OCI-LY3 (cell line): ENCODE results near the gene RFX3.
A peak's percentile ranks its signal among the peaks of the same experiment; 100 is the strongest.

Experiments
- H2AFZ ChIP-seq: fragments of 200-600, 300-600 bp; shearing (Covaris generic); 2 replicates; pipeline ENCODE4 v1.6.0; 2014; ENCODE audit warnings: antibody characterized with exemption, low read depth, low read length
- H3K27ac ChIP-seq: fragments of 200-600, 300-600 bp; sonication (generic); 2 replicates; pipeline ENCODE4 v1.5.1; 2014; ENCODE audit warnings: mild to moderate bottlenecking, low read length, moderate library complexity, mixed read lengths
- H3K27me3 ChIP-seq: fragments of 200-600, 300-600 bp; sonication (generic); 2 replicates; pipeline ENCODE4 v1.6.1; 2014; ENCODE audit warnings: low read depth, low read length, mixed read lengths
- H3K36me3 ChIP-seq: fragments of 200-600, 300-600 bp; sonication (generic); replicated peaks from 2 replicates; pipeline ENCODE3; 2014; ENCODE audit warnings: low read depth, low read length, mixed read lengths
- H3K4me1 ChIP-seq: fragments of 300-600, 200-600 bp; sonication (generic); 2 replicates; pipeline ENCODE4 v1.6.1; 2014; ENCODE audit warnings: low read length, mixed read lengths
- H3K4me2 ChIP-seq: fragments of 200-600, 300-600 bp; sonication (generic); 2 replicates; pipeline ENCODE4 v1.6.1; 2014; ENCODE audit warnings: low read length, mixed read lengths
- H3K4me3 ChIP-seq: fragments of 300-600, 200-600 bp; sonication (generic); 2 replicates; pipeline ENCODE4 v1.5.1; 2014; ENCODE audit warnings: antibody characterized with exemption, mild to moderate bottlenecking, low read length, moderate library complexity
- H3K79me2 ChIP-seq: fragments of 300-600, 200-600 bp; shearing (Covaris generic); 2 replicates; pipeline ENCODE4 v1.6.1; 2014; ENCODE audit warnings: mild to moderate bottlenecking, low read length, mixed read lengths
- H3K9ac ChIP-seq: fragments of 300-600, 200-600 bp; shearing (Covaris generic); 2 replicates; pipeline ENCODE4 v1.6.0; 2014; ENCODE audit warnings: mild to moderate bottlenecking, low read length, moderate library complexity
- H3K9me3 ChIP-seq: fragments of 200-600, 300-600 bp; shearing (Covaris generic); 2 replicates; pipeline ENCODE4 v1.6.1; 2014; ENCODE audit warnings: low read length, mixed read lengths; ENCODE audit not compliant: insufficient read depth
- H4K20me1 ChIP-seq: fragments of 200-600, 300-600 bp; sonication (generic); 2 replicates; pipeline ENCODE4 v1.6.1; 2016; ENCODE audit warnings: low read length, mixed read lengths; ENCODE audit not compliant: insufficient read depth
- EZH2phosphoT487 ChIP-seq: fragments of 200-600 bp; shearing (Covaris generic); IDR thresholded peaks from 2 replicates; pipeline ENCODE4 v1.6.1; 2018; ENCODE audit warnings: antibody characterized with exemption, mixed run types, low read depth
- TF ChIP-seq, protein P1 (sequence below): fragments of 200-600, 300-600 bp; sonication (generic); IDR thresholded peaks from 2 replicates; pipeline ENCODE4 v1.5.1; 2014; ENCODE audit warnings: antibody characterized with exemption, low read length, low read depth

The RFX3 gene

DNA sequence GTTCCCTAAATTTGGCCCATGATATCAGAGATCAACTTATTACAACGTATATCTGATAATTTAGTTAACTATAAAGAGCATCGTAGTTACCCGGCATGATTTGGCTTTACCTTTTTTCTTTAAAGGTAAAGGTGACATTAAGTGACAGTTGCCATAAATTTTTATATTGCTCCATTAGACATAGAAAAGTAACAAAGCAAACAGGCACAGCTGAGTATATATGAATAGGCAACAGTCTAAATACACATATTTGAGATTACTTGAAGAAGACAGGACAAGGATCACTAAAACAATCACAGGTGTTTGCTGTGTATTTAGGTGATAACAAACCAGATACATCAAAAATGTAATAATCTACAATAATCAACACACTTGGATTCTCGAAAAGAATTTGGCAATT, 34.8 kb downstream of the RFX3 start:
- H3K36me3 ChIP-seq = no peaks in the 10 kb centered on the region
- H3K27ac ChIP-seq = no peak overlapping the region
- TF ChIP-seq, protein P1, sequence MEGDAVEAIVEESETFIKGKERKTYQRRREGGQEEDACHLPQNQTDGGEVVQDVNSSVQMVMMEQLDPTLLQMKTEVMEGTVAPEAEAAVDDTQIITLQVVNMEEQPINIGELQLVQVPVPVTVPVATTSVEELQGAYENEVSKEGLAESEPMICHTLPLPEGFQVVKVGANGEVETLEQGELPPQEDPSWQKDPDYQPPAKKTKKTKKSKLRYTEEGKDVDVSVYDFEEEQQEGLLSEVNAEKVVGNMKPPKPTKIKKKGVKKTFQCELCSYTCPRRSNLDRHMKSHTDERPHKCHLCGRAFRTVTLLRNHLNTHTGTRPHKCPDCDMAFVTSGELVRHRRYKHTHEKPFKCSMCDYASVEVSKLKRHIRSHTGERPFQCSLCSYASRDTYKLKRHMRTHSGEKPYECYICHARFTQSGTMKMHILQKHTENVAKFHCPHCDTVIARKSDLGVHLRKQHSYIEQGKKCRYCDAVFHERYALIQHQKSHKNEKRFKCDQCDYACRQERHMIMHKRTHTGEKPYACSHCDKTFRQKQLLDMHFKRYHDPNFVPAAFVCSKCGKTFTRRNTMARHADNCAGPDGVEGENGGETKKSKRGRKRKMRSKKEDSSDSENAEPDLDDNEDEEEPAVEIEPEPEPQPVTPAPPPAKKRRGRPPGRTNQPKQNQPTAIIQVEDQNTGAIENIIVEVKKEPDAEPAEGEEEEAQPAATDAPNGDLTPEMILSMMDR = no peak
- no peak for TF ChIP-seq EZH2phosphoT487
- H3K4me3 ChIP-seq = no peak overlapping the region
- no peaks in the 10 kb centered on the region for H3K9me3 ChIP-seq
- H3K4me1 ChIP-seq = no peaks in the 10 kb centered on the region
- no peak overlapping the region for H3K4me2 ChIP-seq
- H4K20me1 ChIP-seq = no peaks in the 10 kb centered on the region
- H3K27me3 ChIP-seq = no peaks in the 10 kb centered on the region
- H3K79me2 ChIP-seq = no peaks in the 10 kb centered on the region
- no peak overlapping the region for H3K9ac ChIP-seq
- no peak overlapping the region for H2AFZ ChIP-seq

DNA sequence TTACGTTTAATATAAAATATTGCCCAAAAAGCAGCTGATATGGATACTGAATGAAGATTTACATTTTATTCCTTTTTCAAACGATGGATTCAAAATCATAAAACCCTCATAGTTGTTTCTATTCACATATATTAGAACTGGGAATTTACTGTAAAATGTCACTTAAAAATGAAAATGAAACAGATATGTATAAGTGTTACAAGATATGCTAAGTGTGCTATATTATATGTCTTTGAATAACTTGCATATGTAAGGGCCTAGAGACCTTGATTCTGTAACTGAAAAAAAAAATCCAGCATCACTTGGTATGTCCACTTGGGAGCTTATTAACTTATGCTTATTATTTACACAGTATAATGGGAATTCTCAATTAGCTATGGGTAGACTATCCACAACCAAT, 43.2 kb downstream of the RFX3 start:
- no peaks in the 10 kb centered on the region for H4K20me1 ChIP-seq
- TF ChIP-seq, protein P1 = no peak
- no peak for TF ChIP-seq EZH2phosphoT487

DNA sequence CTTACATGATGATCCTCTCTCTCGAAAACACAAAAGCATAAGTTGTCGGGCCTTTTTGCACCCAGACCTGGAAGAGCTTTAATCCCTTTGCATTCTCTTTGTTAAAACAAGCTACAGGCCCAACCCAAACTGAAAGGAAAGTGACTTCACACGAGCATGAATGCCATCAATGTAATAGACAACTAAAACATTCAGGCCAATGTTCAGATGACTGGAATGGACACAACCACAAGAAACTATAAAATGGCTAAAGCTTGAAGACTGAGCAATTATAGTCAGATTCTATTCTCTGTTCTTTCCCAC, 45.5 kb downstream of the RFX3 start:
- TF ChIP-seq, protein P1 = no peak
- TF ChIP-seq EZH2phosphoT487 = no peak
- H2AFZ ChIP-seq = no peak overlapping the region
- H3K4me3 ChIP-seq = peak overlapping the region; percentile 39
- no peaks in the 10 kb centered on the region for H3K79me2 ChIP-seq
- H4K20me1 ChIP-seq = no peaks in the 10 kb centered on the region
- peak overlapping the region; percentile 73 for H3K4me2 ChIP-seq
- H3K9ac ChIP-seq = peak overlapping the region; percentile 24; the same call in 1 of the 2 replicates
- no peaks in the 10 kb centered on the region for H3K9me3 ChIP-seq
- peak overlapping the region; percentile 90 for H3K27ac ChIP-seq
- peaks cover 23% of the 10 kb centered on the region for H3K36me3 ChIP-seq
- H3K4me1 ChIP-seq = peaks cover 53% of the 10 kb centered on the region
- no peaks in the 10 kb centered on the region for H3K27me3 ChIP-seq

More for the DNA sequence above, 43.2 kb downstream of the RFX3 start:
- H3K27ac ChIP-seq = no peak overlapping the region
- H3K4me3 ChIP-seq = no peak overlapping the region
- H3K9me3 ChIP-seq = no peaks in the 10 kb centered on the region
- no peak overlapping the region for H2AFZ ChIP-seq
- H3K36me3 ChIP-seq = peaks cover 15% of the 10 kb centered on the region
- no peak overlapping the region for H3K9ac ChIP-seq
- H3K79me2 ChIP-seq = no peaks in the 10 kb centered on the region
- H3K4me1 ChIP-seq = peaks cover 34% of the 10 kb centered on the region
- H3K4me2 ChIP-seq = no peak overlapping the region
- no peaks in the 10 kb centered on the region for H3K27me3 ChIP-seq

DNA sequence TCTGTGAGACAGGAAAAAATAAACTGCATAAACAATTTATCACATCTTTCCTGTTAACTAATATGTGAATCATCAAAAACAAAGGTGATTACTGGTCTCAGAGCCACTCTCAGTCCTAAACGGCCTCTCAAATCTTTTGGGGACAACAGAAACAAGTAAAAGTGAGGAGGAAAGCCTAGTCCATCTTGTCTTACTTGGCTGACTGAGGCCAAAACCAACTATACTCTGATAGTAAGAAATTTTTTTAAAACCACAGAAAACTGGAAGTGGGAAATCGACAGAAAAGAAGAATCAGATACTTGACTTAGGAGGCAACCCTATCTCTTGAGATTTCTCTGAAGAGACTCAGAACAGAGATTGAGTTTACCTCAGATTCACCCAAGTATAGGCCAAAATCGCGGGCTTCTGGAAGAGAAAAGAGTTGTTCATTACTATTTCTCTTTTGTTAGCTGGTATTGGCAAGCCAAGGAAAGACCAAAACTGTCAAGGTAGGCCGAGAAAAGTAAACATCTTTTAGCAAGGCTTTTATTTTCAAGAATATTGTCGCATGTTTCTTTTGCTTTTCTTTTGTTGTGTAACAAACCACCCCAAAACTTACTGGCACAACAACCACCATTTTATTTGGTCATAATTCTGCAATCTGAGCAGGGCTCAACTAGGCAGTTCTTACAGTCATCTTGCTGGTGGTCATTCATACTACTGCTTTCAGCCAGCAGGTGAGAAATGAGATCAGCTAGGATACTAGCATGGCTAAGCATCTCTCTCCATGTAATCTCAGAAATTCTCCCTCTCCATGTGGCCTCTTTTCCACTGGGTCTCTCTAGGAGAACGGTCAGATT, 46.1 kb downstream of the RFX3 start:
- no peak overlapping the region for H2AFZ ChIP-seq
- peak overlapping the region; percentile 90 for H3K27ac ChIP-seq
- peaks cover 59% of the 10 kb centered on the region for H3K4me1 ChIP-seq
- peaks cover 23% of the 10 kb centered on the region for H3K36me3 ChIP-seq
- H4K20me1 ChIP-seq = no peaks in the 10 kb centered on the region
- no peaks in the 10 kb centered on the region for H3K79me2 ChIP-seq
- TF ChIP-seq, protein P1 = no peak
- TF ChIP-seq EZH2phosphoT487 = no peak
- no peaks in the 10 kb centered on the region for H3K27me3 ChIP-seq
- peak overlapping the region; percentile 25; the same call in 1 of the 2 replicates for H3K9ac ChIP-seq
- H3K9me3 ChIP-seq = no peaks in the 10 kb centered on the region
- H3K4me3 ChIP-seq = peak overlapping the region; percentile 39
- H3K4me2 ChIP-seq = peak overlapping the region; percentile 73
